ENCODE results near the gene OTOGL.

GRCh38 chr12:80208071-80208470 is 108.7 kb downstream of the OTOGL start:
- TF ChIP-seq CTCF (IDR thresholded peaks at IDR 0.05) = no peak
- TF ChIP-seq POLR2A (IDR thresholded peaks at IDR 0.05) = no peak

Measured in adrenal gland (tissue), 5 donors.